Fibroblast of the aortic adventitia (primary cell): ENCODE data around the gene INTS3. TPM values are rescaled to one million over a fixed set of nuclear protein-coding genes. Genes with fewer than 3 reads are reported as not detected.

Experiments used
- DNase-seq: peaks from one replicate; pipeline ENCODE4 v3.0.0-alpha.2; 2010; ENCODE audit warnings: low read depth
- H3K4me3 ChIP-seq: 2 replicates; pipeline ENCODE4 v1.5.1; 2011; ENCODE audit warnings: low read depth, mild to moderate bottlenecking, control low read depth, low read length, moderate library complexity
- CTCF ChIP-seq: IDR thresholded peaks from 2 replicates; pipeline ENCODE4 v1.5.1; 2011; ENCODE audit warnings: mild to moderate bottlenecking, low read length, control low read depth, inconsistent platforms; ENCODE audit not compliant: insufficient read depth
- total RNA-seq: library from RNA; depleted of rRNA; stranded (reverse); fragments of >200 nt; gene quantifications from 2 replicates; pipeline ENCODE4 v1.2.3, GENCODE V29; 2012; ENCODE audit warnings: low replicate concordance

The INTS3 gene
- total RNA-seq, 1 donor: 55.8 TPM

- H3K4me3 ChIP-seq: no peak overlapping the region
- DNase-seq: no peak
- no peak for TF ChIP-seq CTCF
These were observed 41.4 kb downstream of the INTS3 start for GRCh38 chr1:153769221-153769620.

GRCh38 chr1:153770797-153771196 is 42.9 kb downstream of the INTS3 start:
- H3K4me3 ChIP-seq: no peak overlapping the region
- no peak for DNase-seq
- no peak for TF ChIP-seq CTCF

GRCh38 chr1:153771261-153771660 is 43.4 kb downstream of the INTS3 start:
- no peak for DNase-seq
- TF ChIP-seq CTCF: no peak
- H3K4me3 ChIP-seq: no peak overlapping the region

GRCh38 chr1:153771841-153772593 is 44.2 kb downstream of the INTS3 start:
- TF ChIP-seq CTCF: peak; percentile 53

GRCh38 chr1:153773096-153773921 is 45.5 kb downstream of the INTS3 start:
- TF ChIP-seq CTCF: no peak
- no peak for DNase-seq
- H3K4me3 ChIP-seq: no peak overlapping the region

More at GRCh38 chr1:153771841-153772593, 44.2 kb downstream of the INTS3 start:
- DNase-seq: no peak
- no peak overlapping the region for H3K4me3 ChIP-seq

- DNase-seq: no peak
- no peak for TF ChIP-seq CTCF
These were observed 46.3 kb downstream of the INTS3 start for GRCh38 chr1:153774026-153774595.

More at GRCh38 chr1:153774026-153774595, 46.3 kb downstream of the INTS3 start:
- no peak overlapping the region for H3K4me3 ChIP-seq
